Endothelial cell of umbilical vein (primary cell): Measurements from ENCODE around the gene MYRFL. TPM values are rescaled to one million over a fixed set of nuclear protein-coding genes. Genes with fewer than 3 reads are reported as not detected.

ENCODE experiments used
- BruUV-seq: library from RNA; stranded (reverse); fragments of 400-500 nt; replicated peaks from 2 replicates; lab custom pipeline; 2021; lab: Mats Ljungman, UMichigan
- CTCF ChIA-PET: fragments of 300-600, 350-600 bp; sonication (Branson Sonifier 250); formaldehyde crosslinking; loops from one replicate; lab custom pipeline; 2021; ENCODE audit warnings: antibody characterized with exemption, inconsistent platforms; lab: Charles Lee
- POLR2A ChIA-PET: fragments of 300-600, 350-600 bp; sonication (Branson Sonifier 250); formaldehyde crosslinking; loops from one replicate; lab custom pipeline; 2021; ENCODE audit warnings: antibody characterized with exemption, inconsistent platforms; lab: Charles Lee
- DNase-seq: peaks from one replicate; pipeline ENCODE4 v3.0.0-alpha.2; 2011; ENCODE audit warnings: low read depth, low spot score
- FAIRE-seq: peaks from 2 replicates; lab custom pipeline; 2011; peaks lifted over from hg19 to GRCh38; lab: Jason Lieb, UNC
- H2AFZ ChIP-seq: 2 replicates; pipeline ENCODE4 v1.6.0; 2012; ENCODE audit warnings: low read depth, low read length, control low read depth, inconsistent platforms
- H3K27ac ChIP-seq: 2 replicates; pipeline ENCODE4 v1.5.1; 2011; ENCODE audit warnings: low read depth, mild to moderate bottlenecking, control low read depth, low read length, moderate library complexity; ENCODE audit not compliant: insufficient read depth
- H3K27me3 ChIP-seq, 2 experiments: 2 replicates each; pipeline versions ENCODE4 v1.6.0 to v1.6.1; 2011; ENCODE audit warnings: low read length in 2 of 2, mixed read lengths in 1 of 2; ENCODE audit not compliant: control insufficient read depth in 2 of 2, insufficient read depth in 2 of 2
- H3K36me3 ChIP-seq, 2 experiments: 2 replicates in 1 of 2; 3 replicates in 1 of 2; pipeline ENCODE4 v1.5.1; 2011; ENCODE audit warnings: low read length in 2 of 2, mild to moderate bottlenecking in 1 of 2, moderate library complexity in 1 of 2; ENCODE audit not compliant: control insufficient read depth in 2 of 2, insufficient read depth in 2 of 2; ENCODE audit errors: extremely low read depth in 1 of 2
- H3K4me1 ChIP-seq: 3 replicates; pipeline ENCODE4 v1.5.1; 2011; ENCODE audit warnings: mild to moderate bottlenecking, low read length; ENCODE audit not compliant: control insufficient read depth, insufficient read depth; ENCODE audit errors: extremely low read depth
- H3K4me2 ChIP-seq: 2 replicates; pipeline ENCODE4 v1.6.1; 2011; ENCODE audit warnings: low read length, control low read depth, mixed read lengths; ENCODE audit not compliant: insufficient read depth
- H3K4me3 ChIP-seq, 3 experiments: fragments of 200-600 bp in 1 of 3; sonication (generic), shearing (Covaris generic) in 1 of 3; replicated peaks in 1 of 3; 2 replicates each; pipeline ENCODE4 v1.5.1; 2011 to 2016; ENCODE audit warnings: control low read depth in 3 of 3, low read length in 3 of 3, mild to moderate bottlenecking in 2 of 3, inconsistent platforms in 1 of 3, low read depth in 1 of 3, moderate library complexity in 1 of 3; ENCODE audit not compliant: insufficient read depth in 1 of 3
- H3K79me2 ChIP-seq: 2 replicates; pipeline ENCODE4 v1.6.0; 2012; ENCODE audit warnings: low read length, inconsistent platforms; ENCODE audit not compliant: control insufficient read depth, insufficient read depth
- H3K9ac ChIP-seq: replicated peaks from 2 replicates; pipeline ENCODE3; 2011; ENCODE audit warnings: low read length, control low read depth; ENCODE audit not compliant: insufficient read depth; ENCODE audit errors: extremely low read depth
- H3K9me1 ChIP-seq: replicated peaks from 3 replicates; pipeline ENCODE4 v1.6.0; 2011; ENCODE audit warnings: mild to moderate bottlenecking, low read length; ENCODE audit not compliant: control insufficient read depth, insufficient read depth; ENCODE audit errors: extremely low read depth
- H3K9me3 ChIP-seq: replicated peaks from 2 replicates; pipeline ENCODE4 v1.5.1; 2012; ENCODE audit warnings: low read length, inconsistent platforms; ENCODE audit not compliant: control insufficient read depth, insufficient read depth
- H4K20me1 ChIP-seq: replicated peaks from 2 replicates; pipeline ENCODE3; 2011; ENCODE audit warnings: mild to moderate bottlenecking, low read length; ENCODE audit not compliant: control insufficient read depth, insufficient read depth; ENCODE audit errors: extremely low read depth
- EZH2 ChIP-seq: IDR thresholded peaks from 2 replicates; pipeline ENCODE4 v1.6.1; 2012; ENCODE audit warnings: borderline replicate concordance, low read depth, mild to moderate bottlenecking, moderate library complexity, low read length, inconsistent platforms; ENCODE audit not compliant: severe bottlenecking
- FOS ChIP-seq: IDR thresholded peaks from 2 replicates; pipeline ENCODE4 v1.6.1; 2011; ENCODE audit warnings: mild to moderate bottlenecking, low read length, moderate library complexity, borderline replicate concordance; ENCODE audit not compliant: insufficient read depth
- GATA2 ChIP-seq: IDR thresholded peaks from 2 replicates; pipeline ENCODE4 v1.7.0; 2011; ENCODE audit warnings: low read depth, mild to moderate bottlenecking, moderate library complexity, mixed read lengths, low read length; ENCODE audit not compliant: insufficient read length, insufficient read depth
- JUN ChIP-seq: IDR thresholded peaks from 2 replicates; pipeline ENCODE4 v1.6.1; 2011; ENCODE audit warnings: borderline replicate concordance, low read depth; ENCODE audit not compliant: insufficient read length, insufficient read depth
- MYC ChIP-seq: IDR thresholded peaks from one replicate; pipeline ENCODE4 v1.6.1; 2011; ENCODE audit warnings: mild to moderate bottlenecking, low read depth, low read length
- POLR2A ChIP-seq: IDR thresholded peaks from 2 replicates; pipeline ENCODE4 v1.6.1; 2012; ENCODE audit warnings: low read depth, mild to moderate bottlenecking, control low read depth, low read length
- POLR2AphosphoS5 ChIP-seq: IDR thresholded peaks from 2 replicates; pipeline ENCODE4 v1.6.1; 2012; ENCODE audit warnings: low read depth, mild to moderate bottlenecking, control low read depth, low read length, moderate library complexity; ENCODE audit not compliant: insufficient read depth
- dilution Hi-C: fragments of 300-500 bp; cut with MboI; formaldehyde crosslinking; loops from one replicate; pipeline ENCODE4 v1.15.0; 2019; ENCODE audit warnings: low sequenced_read_pairs; ENCODE audit not compliant: extremely low pct_ligation_motif_present
- intact Hi-C: fragments of 100-400 bp; cut with micrococcal nuclease; formaldehyde crosslinking; loops from one replicate; pipeline ENCODE4 v1.10.0; 2022
- polyA plus RNA-seq, 4 experiments: library from polyadenylated mRNA; depleted of rRNA in 3 of 4; stranded (reverse) in 3 of 4; unstranded in 1 of 4; fragments of >200 nt; gene quantifications; 2 replicates each; pipeline versions ENCODE4 v1.2.1 to v1.2.3, GENCODE V29; 2011 to 2012; ENCODE audit warnings: missing spikeins in 1 of 4
- total RNA-seq: library from RNA; stranded (reverse); gene quantifications from 2 replicates; pipeline ENCODE4 v1.2.3, GENCODE V29; 2021
- TF ChIP-seq, protein P1 (sequence below), 2 donors: IDR thresholded peaks; 1 replicate in 1 of 2; 2 replicates in 1 of 2; pipeline ENCODE4 v1.5.1; 2011; ENCODE audit warnings: low read length in 2 of 2, mild to moderate bottlenecking in 2 of 2, moderate library complexity in 2 of 2, control low read depth in 1 of 2, inconsistent platforms in 1 of 2, low read depth in 1 of 2; ENCODE audit not compliant: insufficient read depth in 1 of 2; ENCODE audit errors: extremely low read depth in 1 of 2
- TF ChIP-seq, protein P2 (sequence below): IDR thresholded peaks from 2 replicates; pipeline ENCODE4 v1.6.1; 2011; ENCODE audit not compliant: insufficient read depth, insufficient read length

MYRFL gene
- total and polyA plus RNA-seq, 2 donors (not counting 3 experiments of a cell fraction or from before 2014, with no cell fraction given) = not detected

GRCh38 chr12:69824028-69824427 is 999 bp upstream of the MYRFL start:
- Histone ChIP-seq H3K27ac (no peak overlapping the region), H3K4me1 (peaks cover 17% of the 10 kb centered on the region), H3K9ac (no peak overlapping the region), H3K4me2 (no peak overlapping the region), H3K27me3 (peaks cover 0 to 2% of the 10 kb centered on the region in 2 experiments), H3K79me2 (no peaks in the 10 kb centered on the region), H4K20me1 (no peaks in the 10 kb centered on the region), H2AFZ (no peak overlapping the region), H3K9me3 (no peaks in the 10 kb centered on the region), H3K9me1 (no peaks in the 10 kb centered on the region), H3K4me3 (no peak overlapping the region), H3K36me3 (no peaks in the 10 kb centered on the region)
- dilution Hi-C loops = no loop called here
- no TSS peak for BruUV-seq
- TF ChIP-seq, protein P1, sequence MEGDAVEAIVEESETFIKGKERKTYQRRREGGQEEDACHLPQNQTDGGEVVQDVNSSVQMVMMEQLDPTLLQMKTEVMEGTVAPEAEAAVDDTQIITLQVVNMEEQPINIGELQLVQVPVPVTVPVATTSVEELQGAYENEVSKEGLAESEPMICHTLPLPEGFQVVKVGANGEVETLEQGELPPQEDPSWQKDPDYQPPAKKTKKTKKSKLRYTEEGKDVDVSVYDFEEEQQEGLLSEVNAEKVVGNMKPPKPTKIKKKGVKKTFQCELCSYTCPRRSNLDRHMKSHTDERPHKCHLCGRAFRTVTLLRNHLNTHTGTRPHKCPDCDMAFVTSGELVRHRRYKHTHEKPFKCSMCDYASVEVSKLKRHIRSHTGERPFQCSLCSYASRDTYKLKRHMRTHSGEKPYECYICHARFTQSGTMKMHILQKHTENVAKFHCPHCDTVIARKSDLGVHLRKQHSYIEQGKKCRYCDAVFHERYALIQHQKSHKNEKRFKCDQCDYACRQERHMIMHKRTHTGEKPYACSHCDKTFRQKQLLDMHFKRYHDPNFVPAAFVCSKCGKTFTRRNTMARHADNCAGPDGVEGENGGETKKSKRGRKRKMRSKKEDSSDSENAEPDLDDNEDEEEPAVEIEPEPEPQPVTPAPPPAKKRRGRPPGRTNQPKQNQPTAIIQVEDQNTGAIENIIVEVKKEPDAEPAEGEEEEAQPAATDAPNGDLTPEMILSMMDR (IDR thresholded peaks at IDR 0.05; ENCODE audit: extremely low read depth in 1 of 2, insufficient read depth in 1 of 2, low read depth in 1 of 2, low read length in 2 of 2) = no peak
- TF ChIP-seq EZH2 (no peak), FOS (no peak), MYC (no peak), POLR2AphosphoS5 (no peak), JUN (no peak), GATA2 (no peak), POLR2A (no peak)
- TF ChIP-seq, protein P2, sequence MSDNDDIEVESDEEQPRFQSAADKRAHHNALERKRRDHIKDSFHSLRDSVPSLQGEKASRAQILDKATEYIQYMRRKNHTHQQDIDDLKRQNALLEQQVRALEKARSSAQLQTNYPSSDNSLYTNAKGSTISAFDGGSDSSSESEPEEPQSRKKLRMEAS = no peak
- CTCF ChIA-PET = no interaction called here
- no peak for FAIRE-seq
- POLR2A ChIA-PET = no interaction called here
- no peak for DNase-seq
- intact Hi-C loops = loop anchor here (5.0 kb wide), 1 partner anchor 137 kb away; no protein-coding TSS in a partner anchor
